Erythroblast (primary cell): ENCODE results near the gene DOCK9.

Source experiments
- GATA1 ChIP-seq: IDR thresholded peaks from 2 replicates; pipeline ENCODE4 v1.6.1; 2011; ENCODE audit warnings: low read depth, mild to moderate bottlenecking, control low read depth, low read length, moderate library complexity
- POLR2A ChIP-seq: IDR thresholded peaks from 2 replicates; pipeline ENCODE4 v1.6.1; 2011; ENCODE audit warnings: mild to moderate bottlenecking, low read length

DNA sequence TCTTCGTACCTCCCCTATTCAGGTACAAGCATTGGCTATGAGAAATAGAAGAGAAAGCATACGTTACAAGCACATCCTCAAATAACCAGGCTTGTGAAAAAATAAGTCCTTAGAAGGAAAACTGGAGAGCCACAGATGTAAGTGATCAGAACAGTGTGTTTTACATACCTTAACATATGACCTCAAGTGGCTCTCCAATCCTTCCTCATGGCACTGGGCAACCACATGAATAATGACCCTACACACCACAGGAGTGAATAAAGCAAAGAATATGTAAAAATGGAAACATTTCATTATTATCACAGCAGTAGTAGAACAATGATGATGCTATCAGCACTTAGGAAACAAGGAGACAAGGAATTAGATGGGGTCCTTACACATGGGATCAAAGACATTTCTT lies 96.5 kb downstream of the DOCK9 start:
- no peak for TF ChIP-seq POLR2A
- no peak for TF ChIP-seq GATA1
